SK-N-SH (cell line): ENCODE measurements around the gene NPW. TPM values are rescaled to one million over a fixed set of nuclear protein-coding genes. Genes with fewer than 3 reads are reported as not detected.

Experiments
- CTCF ChIA-PET: fragments of 300-600, 350-600 bp; formaldehyde crosslinking; extraction: SDS; loops from one replicate; lab custom pipeline; 2021; lab: Yijun Ruan, JAX
- POLR2A ChIA-PET: fragments of 350-600 bp; sonication (Branson Sonifier 250); formaldehyde crosslinking; extraction: SDS; loops from one replicate; lab custom pipeline; 2020; ENCODE audit warnings: antibody characterized with exemption, inconsistent platforms; lab: Yijun Ruan, JAX
- DNase-seq: peaks from one replicate; pipeline ENCODE4 v3.0.0; 2012
- H2AFZ ChIP-seq: fragments of 200-600 bp; sonication (generic); 2 replicates; pipeline ENCODE4 v1.8.1; 2016; ENCODE audit warnings: antibody characterized with exemption, mild to moderate bottlenecking, low read depth
- H3F3A ChIP-seq: fragments of 200-600 bp; sonication (generic); replicated peaks from 2 replicates; pipeline ENCODE3; 2016; ENCODE audit warnings: antibody characterized with exemption, mild to moderate bottlenecking; ENCODE audit not compliant: insufficient read depth
- H3K27ac ChIP-seq, 2 experiments: fragments of 200-500 bp in 1 of 2; fragments of 200-600 bp in 1 of 2; sonication (Bioruptor generic) in 1 of 2; sonication (generic), shearing (Covaris generic) in 1 of 2; 2 replicates each; pipeline versions ENCODE4 v1.5.1 to v1.6.1; 2014 to 2016; ENCODE audit warnings: low read depth in 2 of 2, inconsistent platforms in 1 of 2, low read length in 1 of 2, mild to moderate bottlenecking in 1 of 2, mixed read lengths in 1 of 2
- H3K27me3 ChIP-seq: fragments of 200-600 bp; sonication (generic), shearing (Covaris generic); 2 replicates; pipeline ENCODE4 v1.6.1; 2016; ENCODE audit warnings: mixed run types; ENCODE audit not compliant: insufficient read depth
- H3K36me3 ChIP-seq, 2 experiments: fragments of 200-500 bp in 1 of 2; fragments of 200-600 bp in 1 of 2; sonication (Bioruptor generic) in 1 of 2; sonication (generic) in 1 of 2; replicated peaks in 1 of 2; 2 replicates each; pipeline versions ENCODE3 to v1.5.1; 2014 to 2016; ENCODE audit warnings: low read length in 1 of 2, mild to moderate bottlenecking in 1 of 2; ENCODE audit not compliant: insufficient read depth in 2 of 2, control insufficient read depth in 1 of 2
- H3K4me1 ChIP-seq, 2 experiments: fragments of 200-500 bp in 1 of 2; fragments of 200-600 bp in 1 of 2; sonication (Bioruptor generic) in 1 of 2; sonication (generic), shearing (Covaris generic) in 1 of 2; 2 replicates each; pipeline versions ENCODE4 v1.5.1 to v1.6.1; 2014 to 2016; ENCODE audit warnings: low read depth in 1 of 2, low read length in 1 of 2, mixed run types in 1 of 2; ENCODE audit not compliant: insufficient read depth in 2 of 2, control insufficient read depth in 1 of 2
- H3K4me2 ChIP-seq: fragments of 200-600 bp; sonication (generic), shearing (Covaris generic); 2 replicates; pipeline ENCODE4 v1.6.1; 2017; ENCODE audit warnings: mixed run types
- H3K4me3 ChIP-seq, 2 experiments: fragments of 200-500 bp in 1 of 2; fragments of 200-600 bp in 1 of 2; sonication (Bioruptor generic) in 1 of 2; sonication (generic), shearing (Covaris generic) in 1 of 2; 2 replicates each; pipeline versions ENCODE4 v1.5.1 to v1.8.1; 2014 to 2016; ENCODE audit warnings: low read depth in 2 of 2, inconsistent platforms in 1 of 2, low read length in 1 of 2, mild to moderate bottlenecking in 1 of 2, mixed read lengths in 1 of 2, moderate library complexity in 1 of 2
- H3K79me2 ChIP-seq: fragments of 200-600 bp; sonication (generic); 2 replicates; pipeline ENCODE4 v1.8.1; 2017; ENCODE audit warnings: mild to moderate bottlenecking; ENCODE audit not compliant: insufficient read depth
- H3K9ac ChIP-seq: fragments of 200-600 bp; sonication (generic); 2 replicates; pipeline ENCODE4 v1.6.1; 2017; ENCODE audit warnings: mixed run types
- H3K9me2 ChIP-seq: fragments of 200-600 bp; sonication (generic); 2 replicates; pipeline ENCODE4 v1.6.1; 2017; ENCODE audit warnings: mixed run types
- H3K9me3 ChIP-seq: fragments of 200-600 bp; sonication (generic); 2 replicates; pipeline ENCODE4 v1.6.1; 2017; ENCODE audit warnings: mixed run types, mild to moderate bottlenecking, moderate library complexity
- H4K20me1 ChIP-seq: fragments of 200-600 bp; sonication (generic); 2 replicates; pipeline ENCODE4 v1.6.1; 2017; ENCODE audit warnings: mild to moderate bottlenecking, mixed run types; ENCODE audit not compliant: insufficient read depth
- CHD2 ChIP-seq: fragments of 150-350 bp; IDR thresholded peaks from 2 replicates; pipeline ENCODE4 v1.6.1; 2018; ENCODE audit warnings: low read length; ENCODE audit not compliant: partially characterized antibody
- GABPA ChIP-seq: IDR thresholded peaks from 2 replicates; pipeline ENCODE4 v1.4.0; 2012; ENCODE audit warnings: low read depth, mild to moderate bottlenecking
- MEF2A ChIP-seq: IDR thresholded peaks from 2 replicates; pipeline ENCODE4 v1.4.0; 2012; ENCODE audit warnings: low read depth, borderline replicate concordance
- SMC3 ChIP-seq: IDR thresholded peaks from 2 replicates; pipeline ENCODE4 v1.6.1; 2012; ENCODE audit warnings: low read depth, low read length, improper control_type of control experiment
- TCF12 ChIP-seq: IDR thresholded peaks from 2 replicates; pipeline ENCODE4 v1.4.0; 2012
- TEAD4 ChIP-seq: IDR thresholded peaks from 2 replicates; pipeline ENCODE4 v1.4.0; 2012; ENCODE audit warnings: mild to moderate bottlenecking, borderline replicate concordance; ENCODE audit not compliant: insufficient read depth
- WGBS: methylation state at CpG from one replicate; pipeline ENCODE4 v1.1.6; 2017; ENCODE audit warnings: low lambda C conversion rate; 5-methylcytosine and 5-hydroxymethylcytosine counted together
- polyA plus RNA-seq, 3 experiments: library from polyadenylated mRNA; depleted of rRNA; stranded (reverse); fragments of >200 nt; gene quantifications; 2 replicates each; pipeline ENCODE4 v1.2.3, GENCODE V29; 2012
- TF ChIP-seq, protein P1 (sequence below): IDR thresholded peaks from 2 replicates; pipeline ENCODE4 v1.4.0; 2012; ENCODE audit warnings: low read depth, borderline replicate concordance
- TF ChIP-seq, protein P2 (sequence below): IDR thresholded peaks from 2 replicates; pipeline ENCODE4 v1.4.0; 2012; ENCODE audit warnings: low read depth
- TF ChIP-seq, protein P3 (sequence below): IDR thresholded peaks from 2 replicates; pipeline ENCODE4; 2012
- TF ChIP-seq, protein P4 (sequence below): fragments of 150-350 bp; IDR thresholded peaks from 2 replicates; pipeline ENCODE4 v1.6.1; 2017; ENCODE audit warnings: antibody characterized with exemption, low read length, low read depth, borderline replicate concordance
- TF ChIP-seq, protein P5 (sequence below): fragments of 150-350 bp; IDR thresholded peaks from 2 replicates; pipeline ENCODE4 v1.6.1; 2016; ENCODE audit warnings: mild to moderate bottlenecking, low read depth, low read length
- TF ChIP-seq, protein P6 (sequence below): IDR thresholded peaks from 2 replicates; pipeline ENCODE4 v1.4.0; 2012; ENCODE audit warnings: low read depth, borderline replicate concordance

The NPW gene
- polyA plus RNA-seq, 1 of the 3 experiments (the other 2 are of a cell fraction), result 1.1 TPM

DNA sequence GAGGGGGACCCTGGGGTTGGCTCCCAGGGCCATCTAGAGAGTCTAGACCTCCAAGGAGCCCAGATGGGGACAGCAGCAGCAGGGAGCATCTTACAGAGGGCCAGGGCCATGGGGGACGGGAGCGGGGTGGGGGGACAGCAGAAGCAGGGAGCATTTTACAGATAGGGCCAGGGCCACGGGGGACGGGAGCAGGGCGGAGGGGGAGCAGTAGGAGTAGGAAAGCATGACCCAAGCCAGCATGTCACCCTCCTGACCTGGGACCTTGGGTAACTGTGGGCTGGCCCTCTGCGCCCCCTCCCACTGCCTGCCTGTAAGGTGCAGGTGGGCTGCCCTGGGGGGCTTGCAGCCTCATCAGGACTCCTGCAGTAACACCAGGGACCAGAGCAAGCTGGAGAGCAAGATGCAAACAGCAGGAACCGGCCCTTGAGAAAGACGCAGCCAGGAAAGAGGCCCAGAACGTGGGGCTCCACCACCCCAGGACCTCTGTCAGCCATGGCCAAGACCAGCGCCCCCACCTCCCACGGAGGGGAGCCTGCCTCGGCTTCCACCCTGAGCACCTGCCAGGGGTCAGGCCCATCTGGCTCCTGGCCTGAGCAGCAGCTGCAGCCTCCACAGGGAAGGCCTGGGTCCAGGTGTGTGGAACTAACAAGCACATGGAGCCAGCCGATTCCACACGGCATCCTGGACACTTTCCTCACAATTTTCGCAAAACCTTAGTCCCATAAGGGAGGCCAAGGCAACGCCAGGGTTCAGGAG, 12.3 kb upstream of the NPW start:
- Histone ChIP-seq H3K36me3 (peaks cover 3 to 19% of the 10 kb centered on the region in 2 experiments), H3K9ac (peak overlapping the region; percentile 95), H3F3A (peaks cover 15% of the 10 kb centered on the region), H2AFZ (no peak overlapping the region), H3K27ac (peak overlapping the region in 1 of 2 experiments; percentile 19; a peak in 1 of 4 replicates), H3K27me3 (no peaks in the 10 kb centered on the region), H3K4me3 (peak overlapping the region; percentile 90 to 91; a peak in 3 of 4 replicates), H3K9me3 (no peaks in the 10 kb centered on the region), H3K4me1 (peaks cover 24 to 61% of the 10 kb centered on the region in 2 experiments; a peak in 3 of 4 replicates), H3K79me2 (peaks cover 82% of the 10 kb centered on the region), H3K9me2 (no peaks in the 10 kb centered on the region), H3K4me2 (peak overlapping the region; percentile 97), H4K20me1 (peaks cover 65% of the 10 kb centered on the region)
- DNase-seq, result no peak
- 95% methylated on average over 8 of the region's 16 CpGs for WGBS
- CTCF ChIA-PET, result interaction anchor here (1.1 to 1.7 kb wide), 2 partner anchors 18 to 40 kb away, joined by 3 to 5 read pairs; partner anchors contain the start of genes NTHL1 and TSC2
- no peak for TF ChIP-seq TEAD4
- TF ChIP-seq, protein P1, sequence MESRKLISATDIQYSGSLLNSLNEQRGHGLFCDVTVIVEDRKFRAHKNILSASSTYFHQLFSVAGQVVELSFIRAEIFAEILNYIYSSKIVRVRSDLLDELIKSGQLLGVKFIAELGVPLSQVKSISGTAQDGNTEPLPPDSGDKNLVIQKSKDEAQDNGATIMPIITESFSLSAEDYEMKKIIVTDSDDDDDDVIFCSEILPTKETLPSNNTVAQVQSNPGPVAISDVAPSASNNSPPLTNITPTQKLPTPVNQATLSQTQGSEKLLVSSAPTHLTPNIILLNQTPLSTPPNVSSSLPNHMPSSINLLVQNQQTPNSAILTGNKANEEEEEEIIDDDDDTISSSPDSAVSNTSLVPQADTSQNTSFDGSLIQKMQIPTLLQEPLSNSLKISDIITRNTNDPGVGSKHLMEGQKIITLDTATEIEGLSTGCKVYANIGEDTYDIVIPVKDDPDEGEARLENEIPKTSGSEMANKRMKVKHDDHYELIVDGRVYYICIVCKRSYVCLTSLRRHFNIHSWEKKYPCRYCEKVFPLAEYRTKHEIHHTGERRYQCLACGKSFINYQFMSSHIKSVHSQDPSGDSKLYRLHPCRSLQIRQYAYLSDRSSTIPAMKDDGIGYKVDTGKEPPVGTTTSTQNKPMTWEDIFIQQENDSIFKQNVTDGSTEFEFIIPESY, result no peak
- TF ChIP-seq, protein P2, sequence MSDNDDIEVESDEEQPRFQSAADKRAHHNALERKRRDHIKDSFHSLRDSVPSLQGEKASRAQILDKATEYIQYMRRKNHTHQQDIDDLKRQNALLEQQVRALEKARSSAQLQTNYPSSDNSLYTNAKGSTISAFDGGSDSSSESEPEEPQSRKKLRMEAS, result no peak
- POLR2A ChIA-PET, result interaction anchor here (1.4 kb wide), 1 partner anchor 148 kb away, joined by 8 read pairs; the partner anchor contains the start of gene TRAF7

DNA sequence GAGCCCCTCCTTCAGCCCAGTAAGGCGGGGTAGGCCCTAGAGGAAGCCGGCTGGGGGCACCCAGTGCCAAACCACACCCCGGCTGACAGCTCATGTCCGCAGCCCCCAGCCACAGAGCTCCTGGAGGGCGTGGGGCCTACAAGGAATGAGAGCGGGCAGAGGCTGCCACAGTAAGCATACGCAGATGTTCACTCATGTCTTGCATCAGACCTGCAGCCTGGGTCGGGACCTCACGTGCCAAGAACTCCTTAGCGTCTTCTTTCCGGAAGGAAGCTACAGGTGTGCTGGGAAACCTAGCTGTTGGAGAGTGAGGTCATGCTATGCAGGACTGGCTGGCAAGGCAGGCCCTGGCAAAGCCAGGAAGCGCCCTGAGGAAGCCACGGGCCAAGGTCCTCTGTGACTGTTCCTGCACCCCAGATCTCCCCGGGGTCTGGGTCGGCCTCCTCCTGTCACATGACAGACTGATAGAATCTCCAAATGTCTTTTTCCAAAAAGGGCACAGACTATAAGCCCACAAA, 11.5 kb upstream of the NPW start:
- POLR2A ChIA-PET, result interaction anchor here (0.8 to 1.4 kb wide), 2 partner anchors 10 to 147 kb away, joined by 3 to 8 read pairs; partner anchors contain the start of gene TRAF7
- Histone ChIP-seq H3F3A (peaks cover 15% of the 10 kb centered on the region), H3K4me2 (peak overlapping the region; percentile 97), H3K36me3 (peaks cover 2 to 11% of the 10 kb centered on the region in 2 experiments), H4K20me1 (peaks cover 61% of the 10 kb centered on the region), H3K9me2 (no peaks in the 10 kb centered on the region), H3K4me3 (peak overlapping the region; percentile 90 to 91), H3K79me2 (peaks cover 74% of the 10 kb centered on the region), H3K4me1 (peaks cover 24 to 61% of the 10 kb centered on the region in 2 experiments; a peak in 3 of 4 replicates), H3K9me3 (no peaks in the 10 kb centered on the region), H2AFZ (no peak overlapping the region), H3K27ac (peak overlapping the region; percentile 19 to 72; a peak in 2 of 4 replicates), H3K9ac (peak overlapping the region; percentile 95; the same call in 1 of the 2 replicates), H3K27me3 (no peaks in the 10 kb centered on the region)
- WGBS, result 32% methylated on average over 10 of the region's 15 CpGs
- no peak for DNase-seq
- TF ChIP-seq, protein P3, sequence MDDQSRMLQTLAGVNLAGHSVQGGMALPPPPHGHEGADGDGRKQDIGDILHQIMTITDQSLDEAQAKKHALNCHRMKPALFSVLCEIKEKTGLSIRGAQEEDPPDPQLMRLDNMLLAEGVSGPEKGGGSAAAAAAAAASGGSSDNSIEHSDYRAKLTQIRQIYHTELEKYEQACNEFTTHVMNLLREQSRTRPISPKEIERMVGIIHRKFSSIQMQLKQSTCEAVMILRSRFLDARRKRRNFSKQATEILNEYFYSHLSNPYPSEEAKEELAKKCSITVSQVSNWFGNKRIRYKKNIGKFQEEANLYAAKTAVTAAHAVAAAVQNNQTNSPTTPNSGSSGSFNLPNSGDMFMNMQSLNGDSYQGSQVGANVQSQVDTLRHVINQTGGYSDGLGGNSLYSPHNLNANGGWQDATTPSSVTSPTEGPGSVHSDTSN, result no peak
- no peak for TF ChIP-seq MEF2A
- TF ChIP-seq, protein P4, sequence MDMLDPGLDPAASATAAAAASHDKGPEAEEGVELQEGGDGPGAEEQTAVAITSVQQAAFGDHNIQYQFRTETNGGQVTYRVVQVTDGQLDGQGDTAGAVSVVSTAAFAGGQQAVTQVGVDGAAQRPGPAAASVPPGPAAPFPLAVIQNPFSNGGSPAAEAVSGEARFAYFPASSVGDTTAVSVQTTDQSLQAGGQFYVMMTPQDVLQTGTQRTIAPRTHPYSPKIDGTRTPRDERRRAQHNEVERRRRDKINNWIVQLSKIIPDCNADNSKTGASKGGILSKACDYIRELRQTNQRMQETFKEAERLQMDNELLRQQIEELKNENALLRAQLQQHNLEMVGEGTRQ, result no peak
- TF ChIP-seq, protein P2, result no peak
- TF ChIP-seq GABPA, result no peak
- TF ChIP-seq, protein P5, sequence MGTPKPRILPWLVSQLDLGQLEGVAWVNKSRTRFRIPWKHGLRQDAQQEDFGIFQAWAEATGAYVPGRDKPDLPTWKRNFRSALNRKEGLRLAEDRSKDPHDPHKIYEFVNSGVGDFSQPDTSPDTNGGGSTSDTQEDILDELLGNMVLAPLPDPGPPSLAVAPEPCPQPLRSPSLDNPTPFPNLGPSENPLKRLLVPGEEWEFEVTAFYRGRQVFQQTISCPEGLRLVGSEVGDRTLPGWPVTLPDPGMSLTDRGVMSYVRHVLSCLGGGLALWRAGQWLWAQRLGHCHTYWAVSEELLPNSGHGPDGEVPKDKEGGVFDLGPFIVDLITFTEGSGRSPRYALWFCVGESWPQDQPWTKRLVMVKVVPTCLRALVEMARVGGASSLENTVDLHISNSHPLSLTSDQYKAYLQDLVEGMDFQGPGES, result no peak
- no peak for TF ChIP-seq SMC3
- TF ChIP-seq TCF12, result no peak
- no peak for TF ChIP-seq CHD2
- TF ChIP-seq, protein P6, sequence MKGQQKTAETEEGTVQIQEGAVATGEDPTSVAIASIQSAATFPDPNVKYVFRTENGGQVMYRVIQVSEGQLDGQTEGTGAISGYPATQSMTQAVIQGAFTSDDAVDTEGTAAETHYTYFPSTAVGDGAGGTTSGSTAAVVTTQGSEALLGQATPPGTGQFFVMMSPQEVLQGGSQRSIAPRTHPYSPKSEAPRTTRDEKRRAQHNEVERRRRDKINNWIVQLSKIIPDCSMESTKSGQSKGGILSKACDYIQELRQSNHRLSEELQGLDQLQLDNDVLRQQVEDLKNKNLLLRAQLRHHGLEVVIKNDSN, result no peak
- CTCF ChIA-PET, result interaction anchor here (1.1 to 1.7 kb wide), 7 partner anchors 12 to 140 kb away, joined by 3 to 12 read pairs (median 5); partner anchors contain the start of genes NTHL1, RPS2 and TSC2
